Measurements from ENCODE around the gene ENO1. TPM values are rescaled to one million over a fixed set of nuclear protein-coding genes. Genes with fewer than 3 reads are reported as not detected.

ENO1 gene
- total and polyA plus RNA-seq, 9 of the 15 experiments (the other 6 are each of a cell fraction or from before 2014, with no cell fraction given), result 2,249 to 7,472 (median 2,868) TPM

DNA sequence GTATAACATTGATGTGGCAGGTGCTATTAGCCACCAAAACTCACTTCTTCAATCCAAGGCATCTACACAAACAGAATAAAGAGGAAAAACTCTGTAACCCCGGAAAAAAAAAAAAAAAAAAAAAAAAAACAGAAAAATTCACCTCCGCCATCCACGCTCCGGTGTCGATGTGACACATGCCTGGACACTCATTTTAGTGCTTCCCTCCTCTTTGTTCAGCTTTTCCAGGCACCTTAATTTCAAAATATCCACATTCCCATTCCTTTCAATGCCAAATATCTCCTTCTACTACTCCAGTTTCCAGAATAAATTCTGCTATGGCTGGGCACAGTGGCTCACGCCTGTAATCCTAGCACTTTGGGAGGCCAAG is 55.2 kb downstream of the ENO1 start:
- Histone ChIP-seq H3K9me3 (replicated peaks; ENCODE audit: control insufficient read depth, insufficient read depth, low read depth, low read length) (no peaks in the 10 kb centered on the region), H3K4me2 (ENCODE audit: insufficient read depth, low read length) (no peak overlapping the region), H3K9me1 (ENCODE audit: control insufficient read depth, insufficient read depth, low read length) (no peaks in the 10 kb centered on the region), H3K27me3 (ENCODE audit: control insufficient read depth in 2 of 2, insufficient read depth in 2 of 2, low read length in 2 of 2) (no peaks in the 10 kb centered on the region), H3K4me1 (replicated peaks in 1 of 2; ENCODE audit: control insufficient read depth in 2 of 2, insufficient read depth in 2 of 2, low read length in 2 of 2) (peaks cover 0 to 19% of the 10 kb centered on the region in 2 experiments; a peak in 3 of 5 replicates), H4K20me1 (replicated peaks; ENCODE audit: control insufficient read depth, insufficient read depth, low read length) (no peaks in the 10 kb centered on the region), H3K9ac (ENCODE audit: insufficient read depth in 1 of 2, low read depth in 2 of 2, low read length in 2 of 2) (no peak overlapping the region), H3K4me3 (no peak overlapping the region), H3K79me2 (ENCODE audit: control insufficient read depth, insufficient read depth, low read length) (no peaks in the 10 kb centered on the region), H3K27ac (ENCODE audit: extremely low read depth, low read depth, low read length) (no peak overlapping the region), H2AFZ (ENCODE audit: low read depth, low read length) (peak overlapping the region; percentile 87), H3K36me3 (ENCODE audit: control insufficient read depth, insufficient read depth, low read length) (no peaks in the 10 kb centered on the region)
- POLR2A ChIA-PET, result interaction anchor here (0.9 kb wide), 1 partner anchor 11 kb away, joined by 3 read pairs; no protein-coding TSS in a partner anchor
- intact Hi-C loops (cut with micrococcal nuclease) (no loop called here), in situ Hi-C loops (cut with MboI) (no loop called here)
- FAIRE-seq, result no peak
- CTCF ChIA-PET (ENCODE audit: low intra/inter-chr PET ratio), result no interaction called here
- TF ChIP-seq CHD2 (IDR thresholded peaks at IDR 0.05; ENCODE audit: low read depth, low read length) (no peak), ZNF384 (IDR thresholded peaks at IDR 0.05; ENCODE audit: low read depth, low read length) (0 out of 2 replicates have a peak, but pooled peaks have one; percentile 28)
- TF ChIP-seq, protein P1, sequence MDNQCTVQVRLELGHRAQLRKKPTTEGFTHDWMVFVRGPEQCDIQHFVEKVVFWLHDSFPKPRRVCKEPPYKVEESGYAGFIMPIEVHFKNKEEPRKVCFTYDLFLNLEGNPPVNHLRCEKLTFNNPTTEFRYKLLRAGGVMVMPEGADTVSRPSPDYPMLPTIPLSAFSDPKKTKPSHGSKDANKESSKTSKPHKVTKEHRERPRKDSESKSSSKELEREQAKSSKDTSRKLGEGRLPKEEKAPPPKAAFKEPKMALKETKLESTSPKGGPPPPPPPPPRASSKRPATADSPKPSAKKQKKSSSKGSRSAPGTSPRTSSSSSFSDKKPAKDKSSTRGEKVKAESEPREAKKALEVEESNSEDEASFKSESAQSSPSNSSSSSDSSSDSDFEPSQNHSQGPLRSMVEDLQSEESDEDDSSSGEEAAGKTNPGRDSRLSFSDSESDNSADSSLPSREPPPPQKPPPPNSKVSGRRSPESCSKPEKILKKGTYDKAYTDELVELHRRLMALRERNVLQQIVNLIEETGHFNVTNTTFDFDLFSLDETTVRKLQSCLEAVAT (IDR thresholded peaks at IDR 0.05), result peak in 1 of 2 experiments; percentile 79; a peak in 2 of 4 replicates
- no peak for ATAC-seq
- WGBS (ENCODE audit: insufficient coverage, low coverage, missing lambda C conversion rate), result 81% methylated on average over 5 of the region's 6 CpGs
- BruUV-seq (replicated peaks), result no TSS peak
- DNase-seq (ENCODE audit: extremely low read depth in 1 of 4, low spot score in 3 of 4), result no peak
